ENCODE measurements around the gene KANK4.

The KANK4 gene

GRCh38 chr1:62337706-62338631 lies 18.7 kb upstream of the KANK4 start:
- TF ChIP-seq, protein P1, sequence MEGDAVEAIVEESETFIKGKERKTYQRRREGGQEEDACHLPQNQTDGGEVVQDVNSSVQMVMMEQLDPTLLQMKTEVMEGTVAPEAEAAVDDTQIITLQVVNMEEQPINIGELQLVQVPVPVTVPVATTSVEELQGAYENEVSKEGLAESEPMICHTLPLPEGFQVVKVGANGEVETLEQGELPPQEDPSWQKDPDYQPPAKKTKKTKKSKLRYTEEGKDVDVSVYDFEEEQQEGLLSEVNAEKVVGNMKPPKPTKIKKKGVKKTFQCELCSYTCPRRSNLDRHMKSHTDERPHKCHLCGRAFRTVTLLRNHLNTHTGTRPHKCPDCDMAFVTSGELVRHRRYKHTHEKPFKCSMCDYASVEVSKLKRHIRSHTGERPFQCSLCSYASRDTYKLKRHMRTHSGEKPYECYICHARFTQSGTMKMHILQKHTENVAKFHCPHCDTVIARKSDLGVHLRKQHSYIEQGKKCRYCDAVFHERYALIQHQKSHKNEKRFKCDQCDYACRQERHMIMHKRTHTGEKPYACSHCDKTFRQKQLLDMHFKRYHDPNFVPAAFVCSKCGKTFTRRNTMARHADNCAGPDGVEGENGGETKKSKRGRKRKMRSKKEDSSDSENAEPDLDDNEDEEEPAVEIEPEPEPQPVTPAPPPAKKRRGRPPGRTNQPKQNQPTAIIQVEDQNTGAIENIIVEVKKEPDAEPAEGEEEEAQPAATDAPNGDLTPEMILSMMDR (IDR thresholded peaks at IDR 0.05; ENCODE audit: insufficient read depth, low read depth, low read length, missing control alignments): no peak
- peak; percentile 75 for DNase-seq (ENCODE audit: low read depth)
- no peak overlapping the region for H3K4me3 ChIP-seq (ENCODE audit: low read length)

- no peak overlapping the region for H3K4me3 ChIP-seq (ENCODE audit: low read length)
- TF ChIP-seq, protein P1 (IDR thresholded peaks at IDR 0.05; ENCODE audit: insufficient read depth, low read depth, low read length, missing control alignments): no peak
- DNase-seq (ENCODE audit: low read depth): peak; percentile 51
Observed at GRCh38 chr1:62336995-62337705, 17.9 kb upstream of the KANK4 start.

DNA sequence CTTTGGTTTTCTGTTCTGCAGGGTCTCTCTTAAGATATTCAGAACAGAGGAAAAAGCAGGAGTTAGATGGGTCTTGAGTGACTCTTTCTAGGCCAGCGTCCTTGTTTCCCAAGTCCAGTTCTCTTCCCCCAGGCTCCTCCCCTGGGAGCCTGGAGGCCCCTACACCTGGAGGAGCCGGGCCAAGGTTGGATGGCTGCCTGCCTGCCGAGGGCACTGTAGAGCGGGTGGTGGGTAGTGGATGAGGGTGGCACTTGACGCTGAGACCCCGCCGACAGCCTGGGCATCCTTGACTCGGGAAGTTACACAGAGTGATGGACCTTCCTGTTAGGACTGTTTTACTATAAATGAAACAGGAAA lies 17.4 kb upstream of the KANK4 start:
- H3K4me3 ChIP-seq (ENCODE audit: low read length): no peak overlapping the region
- TF ChIP-seq, protein P1 (IDR thresholded peaks at IDR 0.05; ENCODE audit: insufficient read depth, low read depth, low read length, missing control alignments): no peak
- DNase-seq (ENCODE audit: low read depth): no peak

DNA sequence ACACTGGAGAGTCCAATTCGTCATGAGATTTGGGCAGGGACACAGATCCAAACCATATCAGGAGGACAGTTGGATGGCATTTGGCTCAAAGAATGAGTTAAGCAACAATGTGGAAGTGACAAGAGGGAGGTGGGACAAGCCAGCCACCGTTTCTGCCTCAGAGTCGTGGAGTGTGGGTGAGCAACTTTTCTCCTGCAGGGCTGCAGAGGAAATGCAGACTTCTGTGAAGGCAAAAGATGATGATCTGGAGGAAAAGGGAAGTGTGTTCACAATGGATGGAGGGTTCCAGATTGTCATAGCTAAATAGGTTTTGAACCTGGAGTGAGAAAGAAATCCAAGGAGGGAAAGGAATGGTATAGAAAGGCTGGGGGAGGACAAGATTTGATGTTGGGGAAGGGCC lies 16.4 kb upstream of the KANK4 start:
- H3K4me3 ChIP-seq (ENCODE audit: low read length): no peak overlapping the region
- TF ChIP-seq, protein P1 (IDR thresholded peaks at IDR 0.05; ENCODE audit: insufficient read depth, low read depth, low read length, missing control alignments): peak; percentile 3
- no peak for DNase-seq (ENCODE audit: low read depth)

DNA sequence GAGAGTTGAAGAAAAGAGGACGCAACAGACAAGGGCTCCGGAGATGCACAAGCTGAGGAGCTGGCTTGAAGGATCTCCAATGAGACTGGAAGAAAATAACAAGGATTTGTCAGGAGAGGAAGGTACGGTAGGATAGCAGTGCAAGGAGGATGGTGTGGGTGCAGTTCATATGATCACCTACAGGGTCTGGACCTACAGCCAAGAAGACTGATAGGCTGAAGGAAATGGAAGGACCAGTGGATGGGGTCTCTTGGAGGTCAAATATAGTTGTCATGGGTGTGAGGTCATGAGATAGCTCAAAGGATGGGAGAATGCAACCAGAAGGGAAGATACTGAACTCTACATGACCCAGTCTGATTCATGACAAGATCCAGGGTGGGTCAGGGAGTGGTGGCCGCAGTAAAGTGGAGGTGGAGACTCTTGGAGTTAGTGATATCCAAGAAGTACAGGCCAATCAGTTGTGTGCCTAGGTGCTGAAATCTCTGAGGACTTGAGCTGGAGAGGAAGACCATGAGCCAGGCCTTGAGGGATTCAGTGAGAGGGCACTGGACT lies 15.3 kb upstream of the KANK4 start:
- H3K4me3 ChIP-seq (ENCODE audit: low read length): no peak overlapping the region
- no peak for DNase-seq (ENCODE audit: low read depth)
- TF ChIP-seq, protein P1 (IDR thresholded peaks at IDR 0.05; ENCODE audit: insufficient read depth, low read depth, low read length, missing control alignments): peak; percentile 29

DNA sequence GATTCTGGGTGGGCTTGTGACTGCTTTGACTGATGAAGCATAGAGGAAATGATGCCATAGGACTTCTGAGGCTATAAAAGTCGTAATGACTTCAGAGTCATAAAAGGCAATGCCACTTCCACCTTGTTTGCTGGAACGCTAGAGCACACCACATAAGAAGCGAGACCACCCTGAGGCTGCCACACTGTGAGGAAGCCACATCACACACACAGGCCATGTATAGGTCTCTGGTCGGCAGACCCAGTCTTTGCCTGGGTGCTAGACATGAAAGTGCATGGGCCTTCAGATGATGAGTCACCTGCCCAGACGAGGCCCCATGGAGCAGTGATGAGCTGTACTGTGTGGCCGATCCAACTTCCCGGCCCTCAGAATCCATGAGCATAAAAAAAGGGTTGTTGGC lies 14.2 kb upstream of the KANK4 start:
- peak; percentile 71 for DNase-seq (ENCODE audit: low read depth)
- TF ChIP-seq, protein P1 (IDR thresholded peaks at IDR 0.05; ENCODE audit: insufficient read depth, low read depth, low read length, missing control alignments): no peak
- H3K4me3 ChIP-seq (ENCODE audit: low read length): no peak overlapping the region
